Stimulated activated naive B cell treated with anti-CD40 and anti-IgM and Interleukin-4, amounts not matched to agents 10 μg/mL and 1 μg/mL and 100 μg/mL, for 72 hours (primary cell): ENCODE data around the gene NRIP1.
"Not testable (repeated sequence)": the region's sequence is repeated elsewhere in the genome, so short reads cannot be mapped to it uniquely, and the experiment has no call there.

Experiments
- ATAC-seq, 2 donors: fragments of 150-1000 bp; cut with Tn5 transposase; replicated peaks; 2 replicates each; pipeline ENCODE4 v1.10.0; 2021; ENCODE audit warnings: moderate library complexity in 1 of 2
- DNase-seq: peaks from one replicate; pipeline ENCODE4 v3.0.0; 2021
- H3K27ac Mint-ChIP-seq: one replicate; pipeline ENCODE4 v1.8.0; 2022; ENCODE audit warnings: mild to moderate bottlenecking, mixed read lengths
- H3K27me3 Mint-ChIP-seq, 2 donors: one replicate each; pipeline ENCODE4 v1.8.0; 2022; ENCODE audit warnings: mixed read lengths in 2 of 2
- H3K36me3 Mint-ChIP-seq, 2 donors: one replicate each; pipeline ENCODE4 v1.8.0; 2022; ENCODE audit warnings: mixed read lengths in 2 of 2, mild to moderate bottlenecking in 1 of 2
- H3K4me1 Mint-ChIP-seq, 2 donors: one replicate each; pipeline ENCODE4 v1.8.0; 2022; ENCODE audit warnings: mixed read lengths in 2 of 2, mild to moderate bottlenecking in 1 of 2
- H3K4me3 Mint-ChIP-seq, 2 donors: one replicate each; pipeline ENCODE4 v1.8.0; 2022; ENCODE audit warnings: mild to moderate bottlenecking in 2 of 2, mixed read lengths in 2 of 2, moderate library complexity in 1 of 2
- H3K9me3 Mint-ChIP-seq, 2 donors: one replicate each; pipeline ENCODE4 v1.8.0; 2022; ENCODE audit warnings: mixed read lengths in 2 of 2, mild to moderate bottlenecking in 1 of 2

NRIP1 gene

GRCh38 chr21:15037900-15038293 is 26.9 kb downstream of the NRIP1 start:
- ATAC-seq (no peak), DNase-seq (no peak)
- peaks cover 15 to 25% of the 10 kb centered on the region in 2 donors for H3K36me3 Mint-ChIP-seq
- H3K27ac Mint-ChIP-seq: no peak overlapping the region
- H3K27me3 Mint-ChIP-seq: no peaks in the 10 kb centered on the region
- H3K9me3 Mint-ChIP-seq: no peaks in the 10 kb centered on the region
- peaks cover 20 to 26% of the 10 kb centered on the region in 2 donors for H3K4me1 Mint-ChIP-seq
- H3K4me3 Mint-ChIP-seq: no peak overlapping the region

DNA sequence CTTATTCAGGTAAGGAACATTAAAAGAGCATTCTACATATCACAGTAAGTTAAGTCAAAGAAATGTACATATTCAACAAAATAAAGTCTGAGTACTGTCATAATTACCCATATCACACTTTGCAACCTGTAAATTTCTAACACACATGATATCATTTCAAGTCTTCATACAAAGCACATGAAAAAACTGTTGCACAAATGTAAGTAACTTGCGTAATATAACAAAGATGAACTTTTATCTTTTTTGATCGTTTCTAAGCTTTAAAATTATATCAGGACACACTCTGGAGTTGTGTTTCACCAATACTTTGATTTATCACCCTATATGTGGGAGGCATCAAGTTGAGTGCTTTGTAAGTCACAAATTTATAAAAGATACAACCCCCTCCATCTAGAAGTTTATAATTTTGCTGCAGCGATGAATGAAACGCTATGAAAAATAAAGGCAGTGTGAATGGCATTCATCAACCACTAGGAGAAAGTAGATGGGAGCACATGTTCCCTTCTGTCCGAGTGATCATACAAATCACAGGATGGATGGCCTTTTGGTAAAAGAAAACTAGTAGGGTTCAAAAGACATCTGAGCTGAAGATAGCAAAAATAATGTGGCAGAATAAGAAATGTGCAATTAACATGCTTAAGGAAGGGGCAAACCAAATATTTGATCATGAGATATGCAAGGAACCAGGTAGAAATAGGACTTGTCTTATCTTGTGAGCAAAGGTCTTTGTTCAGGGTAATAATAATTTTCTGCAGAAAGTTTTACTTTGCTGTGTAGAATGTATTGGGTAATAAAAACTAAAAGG is 27.5 kb downstream of the NRIP1 start:
- DNase-seq: no peak
- Mint-ChIP-seq H3K4me1 (peaks cover 15 to 26% of the 10 kb centered on the region in 2 donors), H3K27ac (no peak overlapping the region), H3K27me3 (no peaks in the 10 kb centered on the region), H3K9me3 (no peaks in the 10 kb centered on the region), H3K4me3 (no peak overlapping the region), H3K36me3 (peaks cover 9 to 19% of the 10 kb centered on the region in 2 donors)
- no peak for ATAC-seq

- ATAC-seq (peak in 1 of 2 donors; percentile 29), DNase-seq (no peak)
- H3K4me1 Mint-ChIP-seq: peaks cover 15 to 25% of the 10 kb centered on the region in 2 donors
- no peaks in the 10 kb centered on the region for H3K27me3 Mint-ChIP-seq
- H3K27ac Mint-ChIP-seq: no peak overlapping the region
- H3K4me3 Mint-ChIP-seq: no peak overlapping the region
- peaks cover 9 to 21% of the 10 kb centered on the region in 2 donors for H3K36me3 Mint-ChIP-seq
- no peaks in the 10 kb centered on the region for H3K9me3 Mint-ChIP-seq
Observed at GRCh38 chr21:15036189-15036588, 28.6 kb downstream of the NRIP1 start.

- H3K36me3 Mint-ChIP-seq: peaks cover 13 to 27% of the 10 kb centered on the region in 2 donors
- H3K27me3 Mint-ChIP-seq: no peaks in the 10 kb centered on the region
- no peak overlapping the region for H3K27ac Mint-ChIP-seq
- H3K4me1 Mint-ChIP-seq: peaks cover 16 to 33% of the 10 kb centered on the region in 2 donors
- DNase-seq: no peak
- peaks cover 5% of the 10 kb centered on the region in 2 donors for H3K9me3 Mint-ChIP-seq
- ATAC-seq: no peak
- no peak overlapping the region for H3K4me3 Mint-ChIP-seq
Observed at GRCh38 chr21:15034126-15034853, 30.5 kb downstream of the NRIP1 start.

DNA sequence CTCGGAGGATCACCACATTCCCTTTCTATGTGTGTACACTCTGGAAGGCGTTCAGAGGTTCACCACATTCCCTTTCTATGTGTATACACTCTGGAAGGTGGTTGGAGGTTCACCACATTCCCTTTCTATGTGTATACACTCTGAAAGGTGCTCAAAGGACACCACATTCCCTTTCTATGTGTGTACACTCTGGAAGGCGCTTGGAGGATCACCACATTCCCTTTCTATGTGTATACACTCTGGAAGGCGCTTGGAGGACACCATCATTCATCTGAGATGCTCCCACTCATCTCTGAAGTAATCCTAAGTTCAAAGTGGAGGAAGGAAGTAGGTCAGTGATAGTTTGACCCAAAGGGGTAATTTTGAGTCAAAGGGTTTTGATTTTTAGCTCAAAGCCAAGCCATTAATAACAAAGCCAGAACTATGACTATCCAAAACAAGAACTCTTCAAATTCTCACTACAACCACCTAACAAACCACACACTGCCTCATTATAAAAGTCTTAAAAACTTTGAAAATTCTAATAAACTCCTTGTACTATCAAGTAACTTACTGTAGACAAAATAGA is 32.9 kb downstream of the NRIP1 start:
- H3K4me1 Mint-ChIP-seq: peaks cover 22 to 39% of the 10 kb centered on the region in 2 donors
- H3K27ac Mint-ChIP-seq: no peak overlapping the region
- H3K36me3 Mint-ChIP-seq: peaks cover 16 to 24% of the 10 kb centered on the region in 2 donors
- peaks cover 5 to 7% of the 10 kb centered on the region in 2 donors for H3K9me3 Mint-ChIP-seq
- H3K4me3 Mint-ChIP-seq: no peak overlapping the region
- ATAC-seq: no peak
- H3K27me3 Mint-ChIP-seq: no peaks in the 10 kb centered on the region
- no peak for DNase-seq

DNA sequence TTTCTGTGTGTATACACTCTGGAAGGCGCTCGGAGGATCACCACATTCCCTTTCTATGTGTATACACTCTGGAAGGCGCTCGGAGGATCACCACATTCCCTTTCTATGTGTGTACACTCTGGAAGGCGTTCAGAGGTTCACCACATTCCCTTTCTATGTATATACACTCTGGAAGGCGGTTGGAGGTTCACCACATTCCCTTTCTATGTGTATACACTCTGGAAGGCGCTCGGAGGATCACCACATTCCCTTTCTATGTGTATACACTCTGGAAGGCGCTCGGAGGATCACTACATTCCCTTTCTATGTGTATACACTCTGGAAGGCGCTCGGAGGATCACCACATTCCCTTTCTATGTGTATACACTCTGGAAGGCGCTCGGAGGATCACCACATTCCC is 33.4 kb downstream of the NRIP1 start:
- DNase-seq, H3K27ac Mint-ChIP-seq, H3K27me3 Mint-ChIP-seq, ATAC-seq, H3K9me3 Mint-ChIP-seq, H3K4me3 Mint-ChIP-seq: not testable (repeated sequence)
- H3K36me3 Mint-ChIP-seq: peaks cover 16 to 26% of the 10 kb centered on the region in 2 donors
- peaks cover 23 to 42% of the 10 kb centered on the region in 2 donors for H3K4me1 Mint-ChIP-seq

DNA sequence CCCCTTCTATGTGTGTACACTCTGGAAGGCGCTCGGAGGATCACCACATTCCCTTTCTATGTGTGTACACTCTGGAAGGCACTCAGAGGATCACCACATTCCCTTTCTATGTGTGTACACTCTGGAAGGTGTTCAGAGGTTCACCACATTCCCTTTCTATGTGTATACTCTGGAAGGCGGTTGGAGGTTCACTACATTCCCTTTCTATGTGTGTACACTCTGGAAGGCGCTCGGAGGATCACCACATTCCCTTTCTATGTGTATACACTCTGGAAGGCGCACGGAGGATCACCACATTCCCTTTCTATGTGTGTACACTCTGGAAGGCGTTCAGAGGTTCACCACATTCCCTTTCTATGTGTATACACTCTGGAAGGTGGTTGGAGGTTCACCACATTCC is 33.9 kb downstream of the NRIP1 start:
- H3K4me3 Mint-ChIP-seq, DNase-seq, H3K27ac Mint-ChIP-seq, H3K27me3 Mint-ChIP-seq, H3K9me3 Mint-ChIP-seq, ATAC-seq: not testable (repeated sequence)
- H3K36me3 Mint-ChIP-seq: peaks cover 14 to 24% of the 10 kb centered on the region in 2 donors
- H3K4me1 Mint-ChIP-seq: peaks cover 22 to 39% of the 10 kb centered on the region in 2 donors

DNA sequence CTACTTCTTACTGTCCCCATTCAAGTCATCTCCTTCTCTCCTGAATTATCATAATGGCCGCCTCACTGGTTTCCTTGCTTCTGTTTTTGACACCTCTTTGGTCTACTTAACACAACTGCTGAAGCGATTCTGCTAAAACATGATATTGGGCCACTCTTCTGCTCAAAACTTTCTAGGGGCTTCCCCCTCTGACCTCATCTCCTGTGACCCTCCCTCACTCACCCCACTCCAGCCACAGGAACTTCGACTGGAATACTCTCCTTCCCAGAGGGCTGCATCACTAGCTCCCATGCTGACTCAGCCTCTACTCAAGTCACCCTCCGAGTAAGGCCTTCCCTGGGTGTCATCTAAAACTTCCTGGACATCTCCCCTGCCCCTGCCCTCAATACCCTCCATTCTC is 35.7 kb downstream of the NRIP1 start:
- ATAC-seq (peak; percentile 33 to 46), DNase-seq (no peak)
- H3K9me3 Mint-ChIP-seq: peaks cover 7 to 8% of the 10 kb centered on the region in 2 donors
- H3K27me3 Mint-ChIP-seq: no peaks in the 10 kb centered on the region
- H3K36me3 Mint-ChIP-seq: peaks cover 17 to 38% of the 10 kb centered on the region in 2 donors
- peaks cover 28 to 47% of the 10 kb centered on the region in 2 donors for H3K4me1 Mint-ChIP-seq
- no peak overlapping the region for H3K4me3 Mint-ChIP-seq
- H3K27ac Mint-ChIP-seq: no peak overlapping the region

DNA sequence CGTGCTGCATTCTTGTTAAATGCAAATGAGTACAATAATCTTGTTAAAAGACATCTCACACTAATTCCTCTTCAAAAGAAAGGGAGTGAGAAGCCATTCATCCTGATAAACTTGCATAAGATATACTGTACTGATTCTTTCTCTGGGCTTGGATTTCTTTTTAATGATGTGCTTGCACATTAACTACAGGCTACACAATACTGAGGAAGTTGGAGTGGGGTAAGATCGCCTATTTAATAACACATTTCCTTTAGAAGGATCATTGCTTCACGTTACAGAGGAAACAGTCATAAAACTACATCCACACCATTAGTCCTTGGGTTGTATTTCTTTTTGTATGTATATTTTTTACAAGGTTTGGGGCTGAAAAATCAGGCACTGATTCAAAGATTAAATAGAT is 36.6 kb downstream of the NRIP1 start:
- no peak for DNase-seq
- Mint-ChIP-seq H3K27me3 (no peaks in the 10 kb centered on the region), H3K36me3 (peaks cover 17 to 38% of the 10 kb centered on the region in 2 donors), H3K9me3 (peaks cover 7 to 8% of the 10 kb centered on the region in 2 donors), H3K27ac (no peak overlapping the region), H3K4me1 (peaks cover 28 to 47% of the 10 kb centered on the region in 2 donors), H3K4me3 (no peak overlapping the region)
- ATAC-seq: no peak

DNA sequence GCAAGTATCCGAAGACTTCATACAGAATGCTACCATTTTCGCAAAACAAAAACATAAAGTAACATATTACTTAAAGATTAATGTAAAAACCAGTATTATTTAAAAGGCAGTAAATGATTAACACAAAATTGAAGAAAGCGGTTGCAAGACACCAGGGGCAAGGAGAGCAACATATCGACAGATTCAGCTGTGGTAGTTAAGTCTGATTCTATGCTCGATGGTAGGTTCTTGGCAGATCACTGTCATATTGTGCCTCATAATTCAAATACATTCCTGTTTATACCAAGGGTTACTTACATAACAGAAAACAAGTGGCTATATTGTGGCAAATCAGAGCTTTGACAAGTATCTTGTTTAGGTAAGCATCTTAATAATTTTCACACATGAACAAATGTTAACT is 37.7 kb downstream of the NRIP1 start:
- no peak for DNase-seq
- Mint-ChIP-seq H3K9me3 (peaks cover 7 to 8% of the 10 kb centered on the region in 2 donors), H3K4me1 (peaks cover 28 to 47% of the 10 kb centered on the region in 2 donors), H3K27me3 (no peaks in the 10 kb centered on the region), H3K4me3 (no peak overlapping the region), H3K27ac (no peak overlapping the region), H3K36me3 (peaks cover 17 to 42% of the 10 kb centered on the region in 2 donors)
- no peak for ATAC-seq

- ATAC-seq: no peak
- Mint-ChIP-seq H3K27me3 (no peaks in the 10 kb centered on the region), H3K9me3 (peaks cover 7 to 8% of the 10 kb centered on the region in 2 donors), H3K4me1 (peaks cover 26 to 47% of the 10 kb centered on the region in 2 donors), H3K4me3 (no peak overlapping the region), H3K27ac (no peak overlapping the region), H3K36me3 (peaks cover 16 to 44% of the 10 kb centered on the region in 2 donors)
- no peak for DNase-seq
Observed at GRCh38 chr21:15026370-15026769, 38.4 kb downstream of the NRIP1 start.

DNA sequence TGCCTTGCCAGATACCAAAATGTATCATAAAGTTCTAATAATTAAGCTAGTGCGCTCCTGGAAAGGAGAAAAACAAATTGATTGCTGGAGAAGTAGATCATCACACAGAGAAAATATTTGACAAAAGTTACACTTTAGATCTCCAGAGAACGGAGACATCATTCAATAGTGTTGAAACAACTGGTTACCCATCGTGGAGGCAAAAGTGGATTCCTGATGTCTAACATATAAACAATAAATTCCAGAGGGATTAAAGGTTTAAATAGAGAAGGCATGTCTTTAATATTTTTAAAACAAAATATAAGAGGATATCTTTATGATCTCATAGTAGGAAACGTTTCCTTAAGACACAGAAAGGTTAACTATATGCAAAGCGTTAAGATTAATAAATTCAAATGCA is 41.0 kb downstream of the NRIP1 start:
- H3K4me3 Mint-ChIP-seq: no peak overlapping the region
- H3K27ac Mint-ChIP-seq: no peak overlapping the region
- H3K4me1 Mint-ChIP-seq: peaks cover 20 to 35% of the 10 kb centered on the region in 2 donors
- ATAC-seq (no peak), DNase-seq (no peak)
- peaks cover 4 to 27% of the 10 kb centered on the region in 2 donors for H3K36me3 Mint-ChIP-seq
- no peaks in the 10 kb centered on the region for H3K27me3 Mint-ChIP-seq
- peaks cover 0 to 3% of the 10 kb centered on the region in 2 donors for H3K9me3 Mint-ChIP-seq

- no peak for DNase-seq
- peaks cover 0 to 3% of the 10 kb centered on the region in 2 donors for H3K9me3 Mint-ChIP-seq
- H3K27me3 Mint-ChIP-seq: no peaks in the 10 kb centered on the region
- no peak overlapping the region for H3K27ac Mint-ChIP-seq
- ATAC-seq: no peak
- H3K36me3 Mint-ChIP-seq: peaks cover 6 to 27% of the 10 kb centered on the region in 2 donors
- H3K4me1 Mint-ChIP-seq: peaks cover 23 to 37% of the 10 kb centered on the region in 2 donors
- no peak overlapping the region for H3K4me3 Mint-ChIP-seq
Observed at GRCh38 chr21:15022608-15023261, 42.1 kb downstream of the NRIP1 start.

- no peak for DNase-seq
- Mint-ChIP-seq H3K4me1 (peaks cover 23 to 29% of the 10 kb centered on the region in 2 donors), H3K4me3 (no peak overlapping the region), H3K36me3 (peaks cover 6 to 22% of the 10 kb centered on the region in 2 donors), H3K27ac (no peak overlapping the region), H3K9me3 (peaks cover 0 to 6% of the 10 kb centered on the region in 2 donors), H3K27me3 (no peaks in the 10 kb centered on the region)
- ATAC-seq: no peak
Observed at GRCh38 chr21:15020797-15021196, 44.0 kb downstream of the NRIP1 start.
